ACHN (cell line): Measurements from ENCODE around the gene ATP6V1G2.
A peak's percentile ranks its signal among the peaks of the same experiment; 100 is the strongest.
"Not testable (repeated sequence)": the region's sequence is repeated elsewhere in the genome, so short reads cannot be mapped to it uniquely, and the experiment has no call there.

ENCODE experiments used
- DNase-seq: peaks from one replicate; pipeline ENCODE4 v3.0.0-alpha.2; 2015
- in situ Hi-C: cut with HindIII; loops from 2 replicates; pipeline ENCODE4 v1.10.0; 2017; ENCODE audit warnings: low sequenced_read_pairs, low pct_ligation_motif_present, low pct_unique_long_range_greater_than_20kb

Gene ATP6V1G2

GRCh38 chr6:31546339-31546957, at the start of gene ATP6V1G2:
Gene ATP6V1G2, minus strand, starts transcription at chr6:31546608. Its CDS starts 49 bp downstream, at chr6:31546559.
- in situ Hi-C loops = no loop called here
- DNase-seq = peak; percentile 84

- in situ Hi-C loops = no loop called here
- DNase-seq = no peak
Measured at GRCh38 chr6:31592396-31592771, 46.0 kb upstream of the ATP6V1G2 start.

- DNase-seq, in situ Hi-C loops: not testable (repeated sequence)
Measured at GRCh38 chr6:31590691-31591090, 44.3 kb upstream of the ATP6V1G2 start.

GRCh38 chr6:31588871-31589650, 42.7 kb upstream of the ATP6V1G2 start:
- in situ Hi-C loops = no loop called here
- DNase-seq = no peak

- in situ Hi-C loops = no loop called here
- DNase-seq = no peak
Measured at GRCh38 chr6:31587791-31588777, 41.7 kb upstream of the ATP6V1G2 start.

- no peak for DNase-seq
Measured at GRCh38 chr6:31586599-31587281, 40.3 kb upstream of the ATP6V1G2 start.

GRCh38 chr6:31586008-31586407, 39.6 kb upstream of the ATP6V1G2 start, which contains the start of gene LST1:
Gene LST1, plus strand, starts transcription at chr6:31586277. Its CDS starts 1,023 bp downstream, at chr6:31587300.
- in situ Hi-C loops = no loop called here
- no peak for DNase-seq

More at GRCh38 chr6:31586599-31587281, 40.3 kb upstream of the ATP6V1G2 start:
- in situ Hi-C loops = no loop called here

GRCh38 chr6:31585491-31585890, 39.1 kb upstream of the ATP6V1G2 start:
- in situ Hi-C loops = no loop called here
- DNase-seq = peak; percentile 38

GRCh38 chr6:31582230-31582643, 35.8 kb upstream of the ATP6V1G2 start, which contains the start of gene LTB:
Gene LTB, minus strand, starts transcription at chr6:31582424. Its CDS starts 7 bp downstream, at chr6:31582417.
- in situ Hi-C loops = no loop called here
- no peak for DNase-seq

GRCh38 chr6:31581434-31582229, 35.2 kb upstream of the ATP6V1G2 start:
- in situ Hi-C loops = no loop called here
- peak; percentile 7 for DNase-seq

GRCh38 chr6:31580807-31581433, 34.5 kb upstream of the ATP6V1G2 start:
- in situ Hi-C loops = no loop called here
- DNase-seq = peak; percentile 75

- DNase-seq = no peak
- in situ Hi-C loops = no loop called here
Measured at GRCh38 chr6:31580438-31580740, 34.0 kb upstream of the ATP6V1G2 start.

- in situ Hi-C loops = no loop called here
- DNase-seq = no peak
Measured at GRCh38 chr6:31579546-31580437, 33.4 kb upstream of the ATP6V1G2 start.

GRCh38 chr6:31579119-31579505, 32.7 kb upstream of the ATP6V1G2 start:
- in situ Hi-C loops = no loop called here
- DNase-seq = no peak

- DNase-seq = no peak
- in situ Hi-C loops = no loop called here
Measured at GRCh38 chr6:31578184-31579118, 32.0 kb upstream of the ATP6V1G2 start.
